Aorta (tissue), 5 donors: ENCODE data around the gene NPTX1. TPM values are rescaled to one million over a fixed set of nuclear protein-coding genes. Genes with fewer than 3 reads are reported as not detected.

ENCODE experiments used
- ATAC-seq: fragments of 200-7000 bp; cut with Tn5 transposase; one replicate; pipeline ENCODE4 v1.9.1; 2022; ENCODE audit warnings: moderate library complexity; ENCODE audit not compliant: low FRiP score
- DNase-seq, 2 donors: peaks; one replicate each; pipeline ENCODE4 v3.0.0-alpha.2; 2020
- H3K27ac ChIP-seq, 2 donors: one replicate each; pipeline ENCODE4 v1.5.1; 2013; ENCODE audit warnings: low read length in 2 of 2, mild to moderate bottlenecking in 2 of 2, moderate library complexity in 2 of 2, control low read depth in 1 of 2, inconsistent platforms in 1 of 2, low read depth in 1 of 2
- H3K27me3 ChIP-seq, 2 donors: one replicate each; pipeline ENCODE4 v1.6.1; 2013; ENCODE audit warnings: control low read depth in 1 of 2, low read length in 1 of 2, mild to moderate bottlenecking in 1 of 2, moderate library complexity in 1 of 2; ENCODE audit not compliant: insufficient read depth in 2 of 2, control insufficient read depth in 1 of 2
- H3K36me3 ChIP-seq, 2 donors: one replicate each; pipeline ENCODE4 v1.6.1; 2013; ENCODE audit warnings: control low read depth in 1 of 2, low read length in 1 of 2, mild to moderate bottlenecking in 1 of 2; ENCODE audit not compliant: insufficient read depth in 2 of 2, control insufficient read depth in 1 of 2
- H3K4me1 ChIP-seq, 2 donors: one replicate each; pipeline ENCODE4 v1.6.1; 2013; ENCODE audit warnings: low read length in 2 of 2, control low read depth in 1 of 2, mild to moderate bottlenecking in 1 of 2, moderate library complexity in 1 of 2; ENCODE audit not compliant: insufficient read depth in 2 of 2, control insufficient read depth in 1 of 2
- H3K4me3 ChIP-seq, 2 donors: one replicate each; pipeline ENCODE4 v1.5.1; 2013; ENCODE audit warnings: low read length in 2 of 2, control low read depth in 1 of 2, mild to moderate bottlenecking in 1 of 2
- H3K9me3 ChIP-seq: one replicate; pipeline ENCODE4 v1.6.1; 2013; ENCODE audit warnings: mild to moderate bottlenecking, low read length; ENCODE audit not compliant: control insufficient read depth
- WGBS, 2 donors: extraction: QIAGEN DNeasy Blood & Tissue Kit; methylation state at CpG; one replicate each; pipeline ENCODE4 v1.1.7; 2013; 5-methylcytosine and 5-hydroxymethylcytosine counted together
- intact Hi-C, 2 donors: fragments of 100-400 bp; cut with DNase I; formaldehyde crosslinking; loops; one replicate each; pipeline versions ENCODE4 v1.14.2 to v1.15.0; 2022
- polyA plus RNA-seq, 2 donors: library from polyadenylated mRNA; stranded (reverse); fragments of 200-250 nt; gene quantifications; one replicate each; pipeline ENCODE4 v1.2.3, GENCODE V29; 2013
- total RNA-seq, 2 donors: library from RNA; stranded (reverse); fragmentation: NEBNext Ultra II Directional; extraction: Animal tissue kit (Norgen Biotek cat#: 25700); gene quantifications; one replicate each; pipeline ENCODE4 v1.2.1, GENCODE V29; 2021
- donor health status: healthy with polysubstance abuse.
- donor health status: Bipolar disorder and iron deficiency.
- donor health status: DM: no; HTN: no; CAD: no.
- donor health status: DM: no; HTN: no; CAD: no.
- donor health status: DM: yes; HTN: yes; CAD: no.

NPTX1 gene
- total and polyA plus RNA-seq, 4 donors: 0.13 to 1.6 (median 0.45) TPM; not detected in 1

DNA sequence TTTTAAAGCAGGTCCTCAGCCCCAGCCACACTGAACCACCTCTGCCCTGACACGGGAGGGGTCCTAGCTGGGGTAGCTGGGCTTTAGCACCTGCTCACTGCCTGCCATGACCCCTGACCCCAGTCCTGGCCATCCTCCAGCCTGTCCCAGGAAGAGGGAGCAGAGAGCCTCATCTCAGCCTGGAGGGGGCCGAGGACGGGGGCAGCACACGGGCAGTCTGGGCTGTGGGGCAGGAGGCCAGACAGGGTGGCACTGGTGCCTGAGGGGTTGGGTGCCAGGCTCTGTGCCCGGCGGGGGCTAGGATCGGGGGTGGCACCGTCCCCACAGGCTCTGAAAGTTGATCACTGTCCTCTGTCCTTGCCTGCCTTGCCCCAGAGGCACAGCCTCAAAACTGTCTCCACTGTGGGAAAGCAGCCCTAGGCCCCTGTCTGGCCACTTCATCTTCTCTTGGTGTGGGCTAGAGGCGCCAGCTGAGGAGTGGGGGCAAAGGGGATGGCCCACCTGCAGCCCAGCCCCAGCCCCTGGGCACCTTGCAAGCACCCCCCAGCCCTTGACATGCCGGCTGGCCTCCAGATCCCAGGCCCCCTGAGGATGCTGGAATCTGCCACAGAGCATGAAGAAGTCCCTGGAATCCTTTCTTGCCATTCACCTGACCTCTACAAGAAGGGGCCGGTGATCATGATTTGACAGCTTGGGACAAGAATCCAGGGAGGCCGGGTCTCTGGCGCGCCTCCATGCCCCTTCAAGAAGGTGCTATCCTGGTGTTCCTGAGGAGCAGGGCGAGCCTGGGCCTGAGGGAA is 45.8 kb downstream of the NPTX1 start:
- Histone ChIP-seq H3K36me3 (no peaks in the 10 kb centered on the region), H3K27me3 (no peaks in the 10 kb centered on the region), H3K4me3 (no peak overlapping the region), H3K4me1 (no peaks in the 10 kb centered on the region), H3K9me3 (no peaks in the 10 kb centered on the region), H3K27ac (no peak overlapping the region)
- peak in 1 of 2 donors; percentile 62 for DNase-seq
- 90% methylated on average over 15 of the region's 15 CpGs for WGBS, 2 donors
- no peak for ATAC-seq
- intact Hi-C loops: loop anchor here (2.0 to 5.0 kb wide), 2 partner anchors 47 to 144 kb away; partner anchors contain the start of gene NPTX1 (in 1 of the 2)

DNA sequence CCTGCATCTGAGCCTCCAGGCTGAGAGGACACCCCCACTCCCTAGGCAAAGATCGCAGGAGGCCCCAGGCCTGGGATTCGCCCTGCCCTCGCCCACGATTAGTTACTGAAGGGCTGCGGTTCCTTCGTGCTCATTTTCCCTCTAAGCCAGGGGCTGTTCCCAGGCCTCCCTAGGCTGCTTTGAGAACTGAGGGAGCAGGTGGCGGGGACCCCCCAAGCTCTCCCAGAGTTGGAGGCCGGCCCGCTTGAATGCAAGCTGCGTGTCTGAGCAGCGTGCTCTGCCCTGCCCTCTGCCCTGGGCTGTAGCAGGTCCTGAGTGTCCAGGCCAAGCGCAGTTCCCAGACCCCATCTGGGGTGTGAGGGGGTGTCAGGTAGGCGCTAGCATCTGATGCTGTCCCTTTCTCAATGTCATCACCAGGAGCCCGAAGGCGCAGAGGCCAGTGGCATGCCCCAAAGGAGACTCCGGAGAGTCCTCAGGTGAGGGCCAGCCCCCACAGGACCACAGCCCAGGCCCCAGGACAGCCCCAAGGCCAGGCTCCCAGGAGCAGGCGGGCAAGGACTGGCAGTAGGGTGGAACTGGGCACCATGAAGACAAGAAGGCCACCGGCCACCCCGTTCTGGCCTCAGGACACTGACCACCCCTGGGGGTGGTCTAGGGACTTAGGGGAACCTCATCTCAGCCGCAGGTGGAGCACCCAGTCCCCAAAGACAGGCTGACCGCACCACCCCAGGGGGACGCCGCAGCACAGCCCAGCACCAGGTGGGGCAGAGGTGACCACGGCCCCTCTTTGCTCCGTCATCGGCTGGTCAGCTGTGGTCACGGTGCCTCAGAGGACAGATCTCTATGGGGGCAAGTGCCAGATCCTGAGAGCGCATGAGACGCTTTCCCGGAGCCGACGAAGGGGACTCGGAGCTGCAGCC is 46.8 kb downstream of the NPTX1 start:
- DNase-seq (peak in 1 of 2 donors; percentile 74), ATAC-seq (no peak)
- Histone ChIP-seq H3K27ac (no peak overlapping the region), H3K36me3 (no peaks in the 10 kb centered on the region), H3K4me1 (no peaks in the 10 kb centered on the region), H3K27me3 (no peaks in the 10 kb centered on the region), H3K9me3 (no peaks in the 10 kb centered on the region), H3K4me3 (no peak overlapping the region)
- intact Hi-C loops: loop anchor here (2.0 to 5.0 kb wide), 3 partner anchors 48 to 553 kb away; partner anchors contain the start of gene NPTX1 (in 1 of the 2)
- 93 to 94% methylated on average over 33 of the region's 33 CpGs for WGBS, 2 donors

DNA sequence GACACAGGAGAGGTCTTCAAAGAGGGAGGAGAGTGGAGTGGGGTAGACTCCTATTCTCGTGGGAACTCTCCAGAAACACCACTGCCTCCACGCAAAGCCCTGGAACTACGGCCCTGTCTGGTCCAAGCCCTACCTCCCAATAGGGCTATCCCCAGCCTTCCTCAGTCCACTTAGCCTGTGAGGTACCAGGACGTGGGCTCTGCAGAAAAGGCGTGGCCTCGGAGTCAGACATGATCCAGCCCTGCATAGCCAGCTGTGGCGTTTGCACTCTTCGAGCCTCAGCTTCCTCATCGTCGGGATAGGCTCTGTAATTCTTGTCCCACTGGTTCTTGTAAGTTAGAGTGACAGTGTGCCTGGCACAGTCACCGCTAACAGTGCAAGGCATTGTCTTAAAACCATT is 47.6 kb downstream of the NPTX1 start:
- no peak for ATAC-seq
- Histone ChIP-seq H3K36me3 (no peaks in the 10 kb centered on the region), H3K4me1 (no peaks in the 10 kb centered on the region), H3K4me3 (no peak overlapping the region), H3K27ac (no peak overlapping the region), H3K27me3 (no peaks in the 10 kb centered on the region), H3K9me3 (no peaks in the 10 kb centered on the region)
- intact Hi-C loops: loop anchor here in 1 of 2 donors (5.0 kb wide), 1 partner anchor 554 kb away; no protein-coding TSS in a partner anchor
- peak in 1 of 2 donors; percentile 41 for DNase-seq
- WGBS, 2 donors: 89 to 91% methylated on average over 11 of the region's 11 CpGs

DNA sequence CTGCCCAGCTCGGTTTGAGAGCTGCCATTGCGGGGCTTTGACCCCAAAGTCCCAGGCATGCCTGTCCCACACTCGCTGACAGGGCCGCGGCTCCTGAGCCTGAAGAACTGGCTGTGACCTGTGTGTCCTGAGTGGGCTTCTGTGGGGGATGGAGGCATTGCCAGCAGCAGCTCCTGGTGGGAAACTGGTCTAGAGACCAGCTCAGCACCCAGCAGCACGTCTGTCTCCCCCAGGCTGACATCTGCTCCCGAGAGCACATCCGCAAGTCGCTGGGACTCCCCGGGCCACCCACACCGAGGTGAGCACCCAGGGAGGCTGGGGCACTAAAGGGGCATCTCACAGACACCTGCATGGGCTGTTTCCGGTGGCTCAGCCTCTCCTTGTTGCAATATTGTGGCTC is 48.0 kb downstream of the NPTX1 start:
- Histone ChIP-seq H3K4me3 (no peak overlapping the region), H3K27me3 (no peaks in the 10 kb centered on the region), H3K27ac (no peak overlapping the region), H3K4me1 (no peaks in the 10 kb centered on the region), H3K9me3 (no peaks in the 10 kb centered on the region), H3K36me3 (no peaks in the 10 kb centered on the region)
- WGBS, 2 donors: 91 to 93% methylated on average over 12 of the region's 12 CpGs
- peak in 1 of 2 donors; percentile 60 for DNase-seq
- intact Hi-C loops: loop anchor here in 1 of 2 donors (5.0 kb wide), 1 partner anchor 554 kb away; no protein-coding TSS in a partner anchor
- no peak for ATAC-seq

DNA sequence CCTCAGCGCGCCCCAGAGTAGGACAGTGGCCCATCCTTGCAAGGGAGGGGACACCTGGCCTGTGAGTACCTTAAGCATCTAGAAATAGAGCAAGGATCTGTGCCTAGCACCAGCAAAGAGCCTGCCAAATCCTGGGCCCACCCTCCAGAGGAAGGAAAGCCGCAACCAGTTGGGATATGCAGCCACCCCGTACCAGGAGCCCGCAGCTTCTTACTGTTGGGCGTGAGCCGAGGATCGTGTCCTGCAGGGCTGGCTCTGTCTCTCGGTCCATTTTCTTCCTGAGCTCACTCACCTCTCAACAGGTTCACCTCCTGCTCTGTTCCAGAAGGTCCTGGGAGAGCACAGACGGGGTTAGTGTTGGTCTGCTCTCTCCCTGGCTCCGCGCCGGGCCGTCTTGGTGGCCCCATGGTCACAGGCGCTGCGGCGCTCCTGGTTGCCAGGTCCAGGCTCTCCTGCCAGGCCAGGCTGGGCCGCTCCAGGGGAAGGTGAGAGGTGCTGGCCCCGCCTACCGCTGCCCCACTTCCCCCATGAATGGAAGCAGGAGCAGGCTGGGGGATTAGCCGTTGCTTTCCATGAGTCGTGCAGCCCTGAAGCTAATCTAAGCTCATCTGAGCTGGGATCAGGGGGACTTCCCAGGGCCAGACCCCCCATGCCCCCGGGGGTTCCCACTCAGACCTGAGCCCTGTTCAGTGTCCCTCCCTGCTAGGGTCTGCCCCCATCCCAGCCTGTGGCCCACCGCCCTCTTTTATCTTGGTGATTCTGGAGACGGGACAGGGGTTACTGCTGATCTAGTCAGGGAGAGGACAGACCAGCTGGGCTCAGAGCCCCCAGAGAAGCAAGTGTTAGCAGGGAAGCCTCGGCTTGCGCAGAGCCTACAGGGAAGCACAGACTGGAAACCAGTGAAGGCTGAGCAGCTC is 48.8 kb downstream of the NPTX1 start:
- intact Hi-C loops: loop anchor here (2.0 to 5.0 kb wide), 3 partner anchors 435 to 555 kb away; no protein-coding TSS in a partner anchor
- Histone ChIP-seq H3K27ac (no peak overlapping the region), H3K9me3 (no peaks in the 10 kb centered on the region), H3K36me3 (no peaks in the 10 kb centered on the region), H3K4me1 (no peaks in the 10 kb centered on the region), H3K4me3 (no peak overlapping the region), H3K27me3 (no peaks in the 10 kb centered on the region)
- DNase-seq (peak in 1 of 2 donors; percentile 73), ATAC-seq (no peak)
- 89 to 95% methylated on average over 26 to 27 of the region's 27 CpGs for WGBS, 2 donors

DNA sequence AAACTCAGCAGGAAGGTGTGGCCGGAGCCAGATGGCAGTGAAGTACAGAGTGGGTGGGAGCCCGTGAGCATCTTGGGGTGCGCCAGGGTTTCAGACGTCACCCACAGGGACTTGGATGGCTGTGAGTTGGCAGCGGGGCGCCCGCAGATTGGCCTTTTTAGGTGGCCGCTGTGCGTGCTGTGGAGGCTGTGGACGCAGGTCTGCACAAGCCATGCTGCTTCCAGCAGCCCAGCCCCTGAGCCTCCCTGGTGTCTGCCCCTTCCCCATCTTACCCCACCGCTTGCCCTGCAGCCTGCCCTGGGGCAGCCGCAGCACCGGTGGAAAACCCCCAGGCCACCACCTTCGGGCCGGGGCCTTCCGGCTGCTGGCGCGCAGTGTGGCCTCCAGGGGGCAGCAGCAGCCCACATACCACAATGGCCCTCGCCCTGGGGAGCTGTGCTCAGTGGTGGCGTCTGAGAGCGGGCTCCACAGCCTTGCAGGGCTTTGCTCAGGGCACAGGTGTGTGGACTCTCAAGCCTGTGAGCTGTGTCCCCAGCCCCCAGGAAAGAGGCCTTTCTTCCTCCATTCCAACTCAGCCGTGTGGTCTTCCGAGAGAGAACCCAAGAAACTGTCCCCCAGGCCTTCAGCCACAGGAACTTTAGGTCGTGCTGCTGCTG is 49.6 kb downstream of the NPTX1 start:
- no peaks in the 10 kb centered on the region for H3K36me3 ChIP-seq
- peak; percentile 82 for ATAC-seq
- DNase-seq: peak; percentile 76 to 93

DNA sequence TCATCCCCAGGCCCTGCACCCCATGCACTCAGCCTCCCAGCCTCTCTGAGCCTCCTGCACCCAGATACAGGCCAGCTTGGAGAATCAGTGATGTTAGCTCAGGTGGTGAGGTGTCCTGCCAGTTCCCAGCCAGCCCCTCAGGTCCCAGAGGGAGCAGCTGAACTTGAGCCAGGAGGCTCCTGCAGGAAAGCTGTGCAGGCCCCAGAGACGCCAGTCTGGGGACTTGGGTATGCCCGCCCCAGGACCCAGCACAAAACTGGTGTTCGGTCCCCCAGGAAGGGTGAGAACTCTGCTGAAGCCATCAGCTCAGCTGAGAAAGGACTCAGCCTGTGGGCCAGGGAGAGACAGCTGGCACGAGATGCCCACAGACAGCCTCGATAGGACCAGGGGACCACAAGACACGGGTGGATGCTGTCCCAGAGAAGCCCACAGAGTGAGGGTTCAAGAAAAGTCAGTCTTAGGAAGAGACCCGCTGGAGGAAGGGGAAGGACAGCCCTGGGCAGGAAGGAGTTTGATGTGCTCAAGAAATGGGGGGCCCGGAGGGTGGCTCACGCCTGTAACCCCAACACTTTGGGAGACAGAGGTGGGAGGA is 50.5 kb downstream of the NPTX1 start:
- Histone ChIP-seq H3K27me3 (no peaks in the 10 kb centered on the region), H3K27ac (no peak overlapping the region), H3K36me3 (no peaks in the 10 kb centered on the region), H3K4me3 (no peak overlapping the region), H3K4me1 (no peaks in the 10 kb centered on the region), H3K9me3 (no peaks in the 10 kb centered on the region)
- ATAC-seq (no peak), DNase-seq (peak in 1 of 2 donors; percentile 55)
- intact Hi-C loops: loop anchor here (1.0 to 5.0 kb wide), 4 partner anchors 149 to 556 kb away; no protein-coding TSS in a partner anchor
- 81 to 86% methylated on average over 9 of the region's 9 CpGs for WGBS, 2 donors

More for the DNA sequence above, 49.6 kb downstream of the NPTX1 start:
- Histone ChIP-seq H3K27ac (no peak overlapping the region), H3K4me1 (no peaks in the 10 kb centered on the region), H3K4me3 (no peak overlapping the region), H3K27me3 (no peaks in the 10 kb centered on the region), H3K9me3 (no peaks in the 10 kb centered on the region)
- intact Hi-C loops: loop anchor here (1.0 to 5.0 kb wide), 4 partner anchors 149 to 556 kb away; no protein-coding TSS in a partner anchor
- 35 to 39% methylated on average over 24 of the region's 24 CpGs for WGBS, 2 donors
